Ovary (tissue), 3 donors: ENCODE measurements around the gene RHPN2.

Source experiments
- CTCF ChIP-seq, 3 donors: fragments of 450-650 bp in 2 of 3; fragments of 200-600 bp in 1 of 3; IDR thresholded peaks; one replicate each; pipeline versions ENCODE4 v1.5.1 to v1.8.0; 2016 to 2022; ENCODE audit warnings: antibody characterized with exemption in 3 of 3, mild to moderate bottlenecking in 1 of 3
- EP300 ChIP-seq: sonication (generic); formaldehyde crosslinking; IDR thresholded peaks from one replicate; pipeline ENCODE4 v1.6.1; 2017; ENCODE audit warnings: antibody characterized with exemption
- POLR2A ChIP-seq: fragments of 450-650 bp; IDR thresholded peaks from one replicate; pipeline ENCODE4 v1.6.1; 2017; ENCODE audit warnings: antibody characterized with exemption, mild to moderate bottlenecking, moderate library complexity
- donor health status: DM: no; HTN: no; CAD: no.

GRCh38 chr19:33098055-33098534 lies 33.4 kb upstream of the RHPN2 start:
- no peak for TF ChIP-seq CTCF (IDR thresholded peaks at IDR 0.05)
- TF ChIP-seq POLR2A, result no peak
- TF ChIP-seq EP300, result no peak
